GM23248 (cell line): ENCODE data around the gene OFD1. TPM values are rescaled to one million over a fixed set of nuclear protein-coding genes. Genes with fewer than 3 reads are reported as not detected.
A peak's percentile ranks its signal among the peaks of the same experiment; 100 is the strongest.

ENCODE experiments used
- DNase-seq: peaks from one replicate; pipeline ENCODE4 v3.0.0-alpha.2; 2015
- H2AFZ ChIP-seq: fragments of 200-600 bp; sonication (generic); 2 replicates; pipeline ENCODE4 v1.6.1; 2016; ENCODE audit warnings: antibody characterized with exemption
- H3F3A ChIP-seq: fragments of 200-600 bp; sonication (generic); 2 replicates; pipeline ENCODE4 v1.6.1; 2016; ENCODE audit warnings: mild to moderate bottlenecking, antibody characterized with exemption, mixed run types; ENCODE audit not compliant: insufficient read depth
- H3K27ac ChIP-seq: fragments of 200-600 bp; sonication (generic); 2 replicates; pipeline ENCODE4 v1.5.1; 2016; ENCODE audit warnings: mild to moderate bottlenecking
- H3K27me3 ChIP-seq: fragments of 200-600 bp; sonication (generic); replicated peaks from 2 replicates; pipeline ENCODE4 v1.6.1; 2016; ENCODE audit warnings: mild to moderate bottlenecking; ENCODE audit not compliant: insufficient read depth
- H3K36me3 ChIP-seq: fragments of 200-600 bp; sonication (generic); 2 replicates; pipeline ENCODE4 v1.6.1; 2016; ENCODE audit warnings: low read depth, mild to moderate bottlenecking
- H3K4me1 ChIP-seq: fragments of 200-600 bp; sonication (generic); 2 replicates; pipeline ENCODE4 v1.6.1; 2016; ENCODE audit warnings: mild to moderate bottlenecking; ENCODE audit not compliant: insufficient read depth
- H3K4me2 ChIP-seq: fragments of 200-600 bp; sonication (generic); one replicate; pipeline ENCODE4 v1.6.1; 2016; ENCODE audit warnings: mild to moderate bottlenecking; ENCODE audit not compliant: unreplicated experiment
- H3K4me3 ChIP-seq: fragments of 200-600 bp; sonication (generic); 2 replicates; pipeline ENCODE4 v1.5.1; 2016; ENCODE audit warnings: mild to moderate bottlenecking
- H3K79me2 ChIP-seq: fragments of 200-600 bp; sonication (generic); 2 replicates; pipeline ENCODE4 v1.6.1; 2016; ENCODE audit warnings: mild to moderate bottlenecking; ENCODE audit not compliant: insufficient read depth
- H3K9ac ChIP-seq: fragments of 200-600 bp; sonication (generic); 2 replicates; pipeline ENCODE4 v1.6.1; 2016; ENCODE audit warnings: mild to moderate bottlenecking
- H3K9me2 ChIP-seq: fragments of 200-600 bp; sonication (generic); 2 replicates; pipeline ENCODE4 v1.6.1; 2016; ENCODE audit warnings: mixed run types, mild to moderate bottlenecking, moderate library complexity; ENCODE audit not compliant: insufficient read depth
- H3K9me3 ChIP-seq: fragments of 200-600 bp; sonication (generic); one replicate; pipeline ENCODE4 v1.6.1; 2017; ENCODE audit warnings: low read depth
- H4K20me1 ChIP-seq: fragments of 200-600 bp; sonication (generic); 2 replicates; pipeline ENCODE4 v1.6.0; 2016; ENCODE audit not compliant: insufficient read depth
- EZH2 ChIP-seq: fragments of 200-600 bp; sonication (generic); IDR thresholded peaks from 2 replicates; pipeline ENCODE4 v1.6.1; 2018; ENCODE audit warnings: antibody characterized with exemption, mild to moderate bottlenecking; ENCODE audit not compliant: insufficient read depth, poor library complexity, severe bottlenecking
- EZH2phosphoT487 ChIP-seq: fragments of 200-600 bp; sonication (generic); IDR thresholded peaks from 2 replicates; pipeline ENCODE4 v1.6.1; 2018; ENCODE audit warnings: antibody characterized with exemption, moderate library complexity, mild to moderate bottlenecking, low read depth; ENCODE audit not compliant: insufficient read depth
- WGBS, 2 experiments: methylation state at CpG; one replicate each; pipeline ENCODE4 v1.1.6; 2015 to 2017; ENCODE audit warnings: low lambda C conversion rate in 2 of 2, low coverage in 1 of 2; ENCODE audit errors: missing lambda C conversion rate in 2 of 2; 5-methylcytosine and 5-hydroxymethylcytosine counted together
- in situ Hi-C: fragments of 300-500 bp; cut with MboI; formaldehyde crosslinking; loops from 2 replicates; pipeline ENCODE4 v1.15.0; 2020
- polyA plus RNA-seq: library from polyadenylated mRNA; unstranded; fragments of >200 nt; fragmentation: Nextera tagmentation; extraction: Ambion mirVana; gene quantifications from 2 replicates; pipeline ENCODE4 v1.2.1, GENCODE V29; 2016
- total RNA-seq: library from RNA; depleted of rRNA; stranded (reverse); fragments of >200 nt; shearing (Covaris generic); gene quantifications from 2 replicates; pipeline ENCODE4 v1.2.3, GENCODE V29; 2014

The OFD1 gene
- total and polyA plus RNA-seq, 2 experiments from 2014 or later = 6.2 to 10.4 TPM

- no peaks in the 10 kb centered on the region for H3F3A ChIP-seq
- no peak overlapping the region for H2AFZ ChIP-seq
- H3K4me3 ChIP-seq = no peak overlapping the region
- no peaks in the 10 kb centered on the region for H4K20me1 ChIP-seq
- H3K9me3 ChIP-seq = no peaks in the 10 kb centered on the region
- TF ChIP-seq EZH2 (no peak), EZH2phosphoT487 (no peak)
- no peaks in the 10 kb centered on the region for H3K79me2 ChIP-seq
- H3K4me2 ChIP-seq = no peak overlapping the region
- no peaks in the 10 kb centered on the region for H3K9me2 ChIP-seq
- H3K27me3 ChIP-seq = no peaks in the 10 kb centered on the region
- WGBS, 2 experiments = 72 to 82% methylated on average over 13 of the region's 13 CpGs
- DNase-seq = no peak
- in situ Hi-C loops = loop anchor here (25.0 kb wide), 1 partner anchor 230 kb away; no protein-coding TSS in a partner anchor
- H3K36me3 ChIP-seq = no peaks in the 10 kb centered on the region
- H3K27ac ChIP-seq = no peak overlapping the region
- no peak overlapping the region for H3K9ac ChIP-seq
- H3K4me1 ChIP-seq = no peaks in the 10 kb centered on the region
Observed at GRCh38 chrX:13742397-13743176, 8.0 kb downstream of the OFD1 start.

- TF ChIP-seq EZH2 (no peak), EZH2phosphoT487 (no peak)
- in situ Hi-C loops = loop anchor here (25.0 kb wide), 1 partner anchor 236 kb away; no protein-coding TSS in a partner anchor
Observed at GRCh38 chrX:13747836-13748235, 13.3 kb downstream of the OFD1 start.

GRCh38 chrX:13748486-13748885, 13.9 kb downstream of the OFD1 start:
- Histone ChIP-seq H3K9me2 (no peaks in the 10 kb centered on the region), H3K27me3 (no peaks in the 10 kb centered on the region), H3K4me3 (no peak overlapping the region), H3K36me3 (no peaks in the 10 kb centered on the region; the same call in 1 of the 2 replicates), H2AFZ (no peak overlapping the region), H3K4me1 (peaks cover 4% of the 10 kb centered on the region; the same call in 1 of the 2 replicates), H3K4me2 (no peak overlapping the region), H3K27ac (peak overlapping the region; percentile 57), H3K9me3 (no peaks in the 10 kb centered on the region), H4K20me1 (no peaks in the 10 kb centered on the region), H3F3A (peaks cover 5% of the 10 kb centered on the region; the same call in 1 of the 2 replicates), H3K79me2 (no peaks in the 10 kb centered on the region), H3K9ac (0 out of 2 replicates have a peak overlapping the region, but pooled peaks have one; percentile 14)
- no peak for TF ChIP-seq EZH2phosphoT487
- no peak for TF ChIP-seq EZH2
- in situ Hi-C loops = loop anchor here (25.0 kb wide), 1 partner anchor 236 kb away; no protein-coding TSS in a partner anchor
- WGBS, 2 experiments = 11 to 31% methylated on average over 3 of the region's 3 CpGs
- peak; percentile 57 for DNase-seq

More at GRCh38 chrX:13747836-13748235, 13.3 kb downstream of the OFD1 start:
- no peaks in the 10 kb centered on the region for H3K79me2 ChIP-seq
- H3K4me1 ChIP-seq = peaks cover 4% of the 10 kb centered on the region; the same call in 1 of the 2 replicates
- peak overlapping the region; percentile 57 for H3K27ac ChIP-seq
- no peaks in the 10 kb centered on the region; the same call in 1 of the 2 replicates for H3K36me3 ChIP-seq
- H3K4me3 ChIP-seq = no peak overlapping the region
- H3K9me3 ChIP-seq = no peaks in the 10 kb centered on the region
- no peak overlapping the region for H2AFZ ChIP-seq
- H4K20me1 ChIP-seq = no peaks in the 10 kb centered on the region
- no peaks in the 10 kb centered on the region for H3K9me2 ChIP-seq
- H3K4me2 ChIP-seq = no peak overlapping the region
- DNase-seq = peak; percentile 70
- H3K27me3 ChIP-seq = no peaks in the 10 kb centered on the region
- 11 to 30% methylated on average over 2 of the region's 2 CpGs for WGBS, 2 experiments
- 0 out of 2 replicates have a peak overlapping the region, but pooled peaks have one; percentile 14 for H3K9ac ChIP-seq
- H3F3A ChIP-seq = peaks cover 5% of the 10 kb centered on the region; the same call in 1 of the 2 replicates

GRCh38 chrX:13750204-13750603, 15.7 kb downstream of the OFD1 start:
- peak; percentile 28 for DNase-seq
- peaks cover 4% of the 10 kb centered on the region; the same call in 1 of the 2 replicates for H3K4me1 ChIP-seq
- H3K9me2 ChIP-seq = no peaks in the 10 kb centered on the region
- no peak overlapping the region for H3K27ac ChIP-seq
- H4K20me1 ChIP-seq = no peaks in the 10 kb centered on the region
- no peaks in the 10 kb centered on the region for H3K9me3 ChIP-seq
- H2AFZ ChIP-seq = no peak overlapping the region
- in situ Hi-C loops = no loop called here
- no peak for TF ChIP-seq EZH2phosphoT487
- TF ChIP-seq EZH2 = no peak
- no peak overlapping the region for H3K4me2 ChIP-seq
- no peak overlapping the region for H3K9ac ChIP-seq
- H3K36me3 ChIP-seq = no peaks in the 10 kb centered on the region; the same call in 1 of the 2 replicates
- H3K27me3 ChIP-seq = no peaks in the 10 kb centered on the region
- H3F3A ChIP-seq = peaks cover 5% of the 10 kb centered on the region; the same call in 1 of the 2 replicates
- H3K4me3 ChIP-seq = no peak overlapping the region
- H3K79me2 ChIP-seq = no peaks in the 10 kb centered on the region
